ENCODE data around the gene CAMK1D. TPM values are rescaled to one million over a fixed set of nuclear protein-coding genes. Genes with fewer than 3 reads are reported as not detected.
"Not testable (repeated sequence)": the region's sequence is repeated elsewhere in the genome, so short reads cannot be mapped to it uniquely, and the experiment has no call there.

Gene CAMK1D
- total RNA-seq, 2 experiments from 2014 or later = 16.7 to 17.8 TPM

GRCh38 chr10:12847361-12847975, 498.1 kb downstream of the CAMK1D start:
- no peaks in the 10 kb centered on the region for H3K9me3 Mint-ChIP-seq
- H3K4me1 Mint-ChIP-seq = no peaks in the 10 kb centered on the region
- POLR2A ChIA-PET = no interaction called here
- H3K4me3 Mint-ChIP-seq = no peak overlapping the region
- peaks cover 15% of the 10 kb centered on the region for H3K27me3 Mint-ChIP-seq
- H3K36me3 Mint-ChIP-seq (ENCODE audit: low read depth) = no peaks in the 10 kb centered on the region
- H3K27ac Mint-ChIP-seq = no peak overlapping the region
- CTCF ChIA-PET = interaction anchor here (0.7 to 1.6 kb wide), 2 partner anchors 65 to 133 kb away, joined by 3 to 5 read pairs; no protein-coding TSS in a partner anchor
- peak; percentile 24 for DNase-seq

DNA sequence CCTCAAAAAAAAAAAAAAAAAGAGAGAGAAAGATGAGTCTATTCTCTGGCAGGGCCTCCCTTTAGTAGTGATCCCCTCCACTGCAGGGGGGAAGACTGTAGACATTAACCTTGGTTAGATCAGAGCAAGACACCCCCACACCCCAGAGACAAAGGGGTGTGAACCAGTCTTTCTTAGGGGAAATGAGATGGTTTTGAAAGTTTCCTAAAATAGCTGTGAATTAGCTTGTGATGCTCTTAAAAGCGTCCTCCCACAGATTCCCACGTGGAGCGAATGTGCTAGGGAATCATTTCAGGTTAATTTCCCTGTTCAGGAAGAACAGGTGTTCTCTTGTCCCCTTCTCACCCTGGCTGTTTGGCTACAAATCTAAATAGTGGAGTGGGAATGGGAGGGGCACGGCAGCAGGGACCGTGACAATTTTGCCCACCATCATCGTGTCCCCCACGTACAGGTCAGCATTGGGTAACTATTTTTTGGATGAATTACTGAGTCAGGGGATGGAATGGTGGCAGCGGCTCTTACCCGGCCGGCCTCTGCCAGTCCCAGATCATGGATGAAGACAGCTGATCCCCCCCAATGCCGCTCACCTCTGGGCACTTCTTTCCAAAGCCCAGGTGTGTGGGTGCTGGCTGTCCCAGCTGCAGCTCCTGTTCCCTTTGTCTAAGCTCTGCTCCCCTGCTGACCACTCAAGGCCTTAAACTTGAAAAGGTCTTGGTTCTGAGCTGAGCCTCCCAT, 499.3 kb downstream of the CAMK1D start:
- Mint-ChIP-seq H3K4me3 (no peak overlapping the region), H3K27ac (no peak overlapping the region), H3K36me3 (ENCODE audit: low read depth) (no peaks in the 10 kb centered on the region), H3K9me3 (no peaks in the 10 kb centered on the region), H3K4me1 (no peaks in the 10 kb centered on the region), H3K27me3 (peaks cover 18% of the 10 kb centered on the region)
- ChIA-PET CTCF (interaction anchor here (0.7 kb wide), 1 partner anchor 132 kb away, joined by 3 read pairs; no protein-coding TSS in a partner anchor), POLR2A (no interaction called here)
- DNase-seq = no peak

GRCh38 chr10:12849319-12850181, 500.2 kb downstream of the CAMK1D start:
- Mint-ChIP-seq H3K4me1 (no peaks in the 10 kb centered on the region), H3K36me3 (ENCODE audit: low read depth) (no peaks in the 10 kb centered on the region), H3K9me3 (no peaks in the 10 kb centered on the region), H3K4me3 (no peak overlapping the region), H3K27me3 (peaks cover 18% of the 10 kb centered on the region), H3K27ac (no peak overlapping the region)
- ChIA-PET POLR2A (no interaction called here), CTCF (interaction anchor here (1.3 kb wide), 1 partner anchor 68 kb away, joined by 4 read pairs; no protein-coding TSS in a partner anchor)
- DNase-seq = no peak

GRCh38 chr10:12852687-12853086, 503.3 kb downstream of the CAMK1D start:
- Mint-ChIP-seq H3K4me1 (no peaks in the 10 kb centered on the region), H3K36me3 (ENCODE audit: low read depth) (no peaks in the 10 kb centered on the region), H3K27me3 (peaks cover 18% of the 10 kb centered on the region), H3K4me3 (no peak overlapping the region), H3K9me3 (no peaks in the 10 kb centered on the region), H3K27ac (no peak overlapping the region)
- ChIA-PET CTCF (interaction anchor here (0.6 kb wide), 1 partner anchor 532 kb away, joined by 3 read pairs; no protein-coding TSS in a partner anchor), POLR2A (no interaction called here)
- DNase-seq = no peak

DNA sequence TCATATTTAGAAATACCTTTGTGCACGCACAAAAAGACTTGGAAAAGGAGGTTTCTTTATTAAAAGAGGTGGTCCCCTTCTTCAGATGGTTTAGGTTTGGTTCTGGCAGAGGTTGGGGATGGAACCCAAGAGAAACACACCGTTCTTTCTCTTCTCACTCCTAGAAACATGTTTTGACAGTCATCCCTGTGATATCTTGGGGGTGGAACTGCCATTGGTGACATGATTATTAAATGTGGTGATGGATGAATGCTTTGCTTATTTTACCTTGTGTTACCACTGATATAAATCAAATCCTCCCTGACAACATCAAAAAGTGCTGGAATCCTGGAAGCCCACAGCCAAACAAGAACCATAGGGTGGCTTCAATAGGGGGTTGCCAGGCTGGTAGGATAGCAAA, 505.6 kb downstream of the CAMK1D start:
- POLR2A ChIA-PET = no interaction called here
- no peak for DNase-seq
- Mint-ChIP-seq H3K9me3 (no peaks in the 10 kb centered on the region), H3K36me3 (ENCODE audit: low read depth) (no peaks in the 10 kb centered on the region), H3K4me1 (no peaks in the 10 kb centered on the region), H3K4me3 (no peak overlapping the region), H3K27ac (no peak overlapping the region), H3K27me3 (peaks cover 38% of the 10 kb centered on the region)
- CTCF ChIA-PET = no interaction called here

- ChIA-PET CTCF (no interaction called here), POLR2A (no interaction called here)
- peaks cover 33% of the 10 kb centered on the region for H3K27me3 Mint-ChIP-seq
- no peaks in the 10 kb centered on the region for H3K36me3 Mint-ChIP-seq (ENCODE audit: low read depth)
- no peak for DNase-seq
- no peaks in the 10 kb centered on the region for H3K9me3 Mint-ChIP-seq
- H3K27ac Mint-ChIP-seq = no peak overlapping the region
- no peaks in the 10 kb centered on the region for H3K4me1 Mint-ChIP-seq
- H3K4me3 Mint-ChIP-seq = no peak overlapping the region
Observed at GRCh38 chr10:12862459-12862858, 513.1 kb downstream of the CAMK1D start.

DNA sequence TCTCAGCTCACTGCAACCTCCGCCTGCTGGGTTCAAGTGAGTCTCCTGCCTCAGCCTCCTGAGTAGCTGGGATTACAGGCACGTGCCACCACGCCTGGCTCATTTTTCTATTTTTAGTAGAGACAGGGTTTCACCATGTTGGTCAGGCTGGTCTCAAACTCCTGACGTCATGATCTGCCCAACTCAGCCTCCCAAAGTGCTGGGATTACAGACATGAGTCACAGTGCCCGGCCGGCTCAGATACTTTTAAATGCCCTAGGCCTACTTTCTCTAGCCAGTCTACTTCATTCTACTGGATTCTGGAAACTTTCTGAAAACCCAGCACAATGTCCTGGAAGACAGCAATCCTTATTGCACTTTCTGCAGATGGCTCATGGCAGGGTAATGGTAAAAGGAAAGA, 516.2 kb downstream of the CAMK1D start:
- H3K4me1 Mint-ChIP-seq; DNase-seq; CTCF ChIA-PET; H3K36me3 Mint-ChIP-seq (ENCODE audit: low read depth); H3K27ac Mint-ChIP-seq; H3K9me3 Mint-ChIP-seq; H3K4me3 Mint-ChIP-seq; H3K27me3 Mint-ChIP-seq; POLR2A ChIA-PET: not testable (repeated sequence)

- Mint-ChIP-seq H3K27me3 (no peaks in the 10 kb centered on the region), H3K36me3 (ENCODE audit: low read depth) (no peaks in the 10 kb centered on the region), H3K27ac (no peak overlapping the region), H3K4me1 (no peaks in the 10 kb centered on the region), H3K9me3 (no peaks in the 10 kb centered on the region), H3K4me3 (no peak overlapping the region)
- DNase-seq = no peak
- POLR2A ChIA-PET = no interaction called here
- CTCF ChIA-PET = no interaction called here
Observed at GRCh38 chr10:12868229-12868628, 518.9 kb downstream of the CAMK1D start.

DNA sequence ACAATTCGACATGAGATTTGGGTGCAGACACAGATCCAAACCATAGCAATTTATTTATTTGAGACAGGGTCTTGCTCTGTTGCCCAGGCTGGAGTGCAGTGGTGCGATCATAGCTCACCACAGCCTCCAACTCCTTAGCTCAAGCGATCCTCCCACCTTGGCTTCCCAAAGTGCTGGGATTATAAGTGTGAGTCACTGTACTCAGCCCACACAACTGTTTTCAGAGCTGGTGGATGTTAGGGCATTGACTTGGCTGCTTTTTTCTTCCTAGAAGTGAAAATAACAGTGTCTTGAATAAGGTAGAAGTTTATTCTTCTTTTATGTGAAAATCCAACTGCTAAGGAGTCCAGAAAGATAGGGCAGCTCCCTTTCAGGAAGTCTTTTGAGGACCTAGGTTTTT, 520.1 kb downstream of the CAMK1D start:
- Mint-ChIP-seq H3K4me3 (no peak overlapping the region), H3K9me3 (no peaks in the 10 kb centered on the region), H3K27me3 (no peaks in the 10 kb centered on the region), H3K4me1 (no peaks in the 10 kb centered on the region), H3K27ac (no peak overlapping the region), H3K36me3 (ENCODE audit: low read depth) (no peaks in the 10 kb centered on the region)
- ChIA-PET CTCF (no interaction called here), POLR2A (no interaction called here)
- DNase-seq = no peak

DNA sequence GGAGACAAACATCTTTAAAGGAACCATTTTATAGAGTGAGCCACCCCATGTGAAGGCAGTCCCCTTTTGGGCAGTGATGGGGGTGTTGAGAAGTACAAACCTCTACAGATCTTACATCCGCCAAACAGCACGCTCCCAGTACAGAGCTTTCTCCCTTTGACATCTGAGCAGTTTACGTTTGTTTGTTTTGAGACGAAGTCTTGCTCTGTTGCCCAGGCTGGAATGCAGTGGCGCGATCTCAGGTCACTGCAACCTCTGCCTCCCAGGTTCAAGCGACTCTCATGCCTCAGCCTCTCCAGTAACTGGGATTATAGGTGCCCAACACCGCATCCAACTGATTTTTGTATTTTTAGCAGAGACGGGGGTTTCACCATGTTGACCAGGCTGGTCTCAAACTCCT, 523.2 kb downstream of the CAMK1D start:
- Mint-ChIP-seq H3K4me1 (no peaks in the 10 kb centered on the region), H3K9me3 (no peaks in the 10 kb centered on the region), H3K27ac (no peak overlapping the region), H3K4me3 (no peak overlapping the region), H3K27me3 (no peaks in the 10 kb centered on the region), H3K36me3 (ENCODE audit: low read depth) (no peaks in the 10 kb centered on the region)
- ChIA-PET POLR2A (no interaction called here), CTCF (no interaction called here)
- no peak for DNase-seq

DNA sequence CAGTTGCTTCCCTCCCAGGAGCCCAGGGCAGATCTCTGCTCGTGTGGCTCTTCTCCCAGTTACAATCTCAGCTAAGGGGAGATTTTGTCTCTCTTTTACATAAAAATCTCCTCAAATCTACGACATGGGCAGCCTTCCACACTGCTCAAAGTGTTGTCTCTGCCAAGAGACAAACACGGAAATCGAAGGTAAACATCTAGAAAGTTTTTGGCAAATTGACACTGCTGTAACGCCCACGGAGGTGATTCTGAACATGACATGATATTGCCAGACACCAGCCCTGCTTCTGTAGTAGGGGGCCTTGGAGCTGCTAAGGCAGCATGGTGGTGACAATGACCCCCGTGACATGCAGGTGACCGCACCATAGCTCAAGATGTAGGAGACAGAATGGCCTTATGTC, 523.8 kb downstream of the CAMK1D start:
- CTCF ChIA-PET = no interaction called here
- POLR2A ChIA-PET = no interaction called here
- Mint-ChIP-seq H3K27ac (no peak overlapping the region), H3K9me3 (no peaks in the 10 kb centered on the region), H3K4me3 (no peak overlapping the region), H3K27me3 (peaks cover 2% of the 10 kb centered on the region), H3K4me1 (no peaks in the 10 kb centered on the region), H3K36me3 (ENCODE audit: low read depth) (no peaks in the 10 kb centered on the region)
- DNase-seq = no peak

- H3K4me1 Mint-ChIP-seq = no peaks in the 10 kb centered on the region
- H3K27me3 Mint-ChIP-seq = peaks cover 5% of the 10 kb centered on the region
- no peak overlapping the region for H3K27ac Mint-ChIP-seq
- CTCF ChIA-PET = no interaction called here
- DNase-seq = no peak
- H3K4me3 Mint-ChIP-seq = no peak overlapping the region
- no peaks in the 10 kb centered on the region for H3K9me3 Mint-ChIP-seq
- H3K36me3 Mint-ChIP-seq (ENCODE audit: low read depth) = no peaks in the 10 kb centered on the region
- POLR2A ChIA-PET = no interaction called here
Observed at GRCh38 chr10:12874501-12874900, 525.2 kb downstream of the CAMK1D start.

DNA sequence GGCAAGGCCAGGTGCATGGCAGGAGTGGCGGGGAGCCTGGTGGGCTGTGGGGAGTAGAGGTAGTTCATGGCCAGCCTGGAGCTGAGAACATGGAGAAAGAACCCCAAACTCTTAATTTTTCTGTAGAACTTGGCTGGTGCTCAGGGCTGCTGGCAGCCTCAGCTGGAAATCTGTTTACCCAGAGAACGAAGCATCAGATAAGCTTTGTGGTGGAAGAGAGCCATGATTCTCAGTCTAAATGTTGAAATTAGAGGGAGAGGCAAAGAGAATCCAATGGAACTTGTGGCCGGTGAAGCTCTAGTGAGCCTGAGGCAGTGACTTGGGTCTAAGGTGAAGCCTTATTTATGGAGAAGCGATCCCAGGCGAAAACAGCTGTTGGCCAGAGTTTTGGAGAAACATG, 525.8 kb downstream of the CAMK1D start:
- Mint-ChIP-seq H3K27ac (no peak overlapping the region), H3K4me3 (no peak overlapping the region), H3K9me3 (no peaks in the 10 kb centered on the region), H3K4me1 (no peaks in the 10 kb centered on the region), H3K27me3 (peaks cover 11% of the 10 kb centered on the region), H3K36me3 (ENCODE audit: low read depth) (no peaks in the 10 kb centered on the region)
- ChIA-PET POLR2A (no interaction called here), CTCF (no interaction called here)
- no peak for DNase-seq

Measured in activated CD4-positive, alpha-beta memory T cell treated with anti-CD3 and anti-CD28 coated beads, Interleukin-2, amount 10 ng/mL, durations not matched to agents 7 days and 5 days (primary cell).